K562 (cell line): ENCODE data around the gene ZMYND8. TPM values are rescaled to one million over a fixed set of nuclear protein-coding genes. Genes with fewer than 3 reads are reported as not detected.

Source experiments
- CC2D1A ChIP-seq: fragments of 450-650 bp; IDR thresholded peaks from 2 replicates; pipeline ENCODE4 v1.6.1; 2017; ENCODE audit warnings: mild to moderate bottlenecking
- ETV1 ChIP-seq: fragments of 450-650 bp; conservative IDR thresholded peaks from 2 replicates; pipeline ENCODE4 v1.6.1; 2016; ENCODE audit warnings: missing genetic modification characterization, control low read depth, low read depth, missing compliant biosample characterization
- FOXP4 ChIP-seq: sonication (generic); formaldehyde crosslinking; IDR thresholded peaks from 2 replicates; pipeline ENCODE4 v1.8.0; 2022; ENCODE audit warnings: mild to moderate bottlenecking, missing genetic modification reagents, borderline replicate concordance
- KLF13 ChIP-seq: fragments of 450-650 bp; IDR thresholded peaks from 2 replicates; pipeline ENCODE4 v1.6.1; 2016; ENCODE audit warnings: missing genetic modification characterization, low read depth, mild to moderate bottlenecking, missing compliant biosample characterization, moderate library complexity, borderline replicate concordance
- MBD2 ChIP-seq: sonication (generic); IDR thresholded peaks from 2 replicates; pipeline ENCODE4 v1.6.1; 2016; ENCODE audit warnings: low read depth, borderline replicate concordance
- PHB ChIP-seq: fragments of 250-450 bp; sonication (Bioruptor Pico); IDR thresholded peaks from 2 replicates; pipeline ENCODE4 v1.5.0; 2021
- PHB2 ChIP-seq: fragments of 450-650 bp; IDR thresholded peaks from 2 replicates; pipeline ENCODE4 v1.6.1; 2017; ENCODE audit warnings: low read depth
- RAD51 ChIP-seq: fragments of 450-650 bp; IDR thresholded peaks from 2 replicates; pipeline ENCODE4 v1.7.1; 2016; ENCODE audit warnings: low read depth, mild to moderate bottlenecking, borderline replicate concordance
- REST ChIP-seq, 2 experiments: fragments of 450-650 bp; formaldehyde crosslinking in 1 of 2; IDR thresholded peaks; 2 replicates each; pipeline versions ENCODE4 v1.4.0 to v1.6.1; 2014 to 2020; ENCODE audit warnings: mild to moderate bottlenecking in 2 of 2, borderline replicate concordance in 1 of 2, low read depth in 1 of 2
- TBP ChIP-seq: optimal IDR thresholded peaks from 2 replicates; pipeline ENCODE3; 2011; ENCODE audit warnings: low read depth, low read length, improper control_type of control experiment
- TGIF2 ChIP-seq: sonication (generic); formaldehyde crosslinking; IDR thresholded peaks from 2 replicates; pipeline ENCODE4 v1.8.1; 2022; ENCODE audit warnings: mild to moderate bottlenecking, missing genetic modification reagents, moderate library complexity
- USF1 ChIP-seq: sonication (generic); formaldehyde crosslinking; IDR thresholded peaks from 2 replicates; pipeline ENCODE4 v1.9.0; 2022; ENCODE audit warnings: mild to moderate bottlenecking, missing genetic modification reagents
- ZBTB9 ChIP-seq: fragments of 450-650 bp; formaldehyde crosslinking; IDR thresholded peaks from 2 replicates; pipeline ENCODE4 v1.4.0; 2020; ENCODE audit warnings: mild to moderate bottlenecking, moderate library complexity
- ZFP1 ChIP-seq: fragments of 450-650 bp; formaldehyde crosslinking; IDR thresholded peaks from 2 replicates; pipeline ENCODE4 v1.4.0; 2020; ENCODE audit warnings: mild to moderate bottlenecking, mixed read lengths
- ZNF354B ChIP-seq: fragments of 250-450 bp; sonication (Bioruptor Pico); IDR thresholded peaks from 2 replicates; pipeline ENCODE4 v1.4.0; 2020
- polyA plus RNA-seq, 8 experiments: library from polyadenylated mRNA; depleted of rRNA in 4 of 8; stranded (reverse) in 5 of 8; unstranded in 3 of 8; fragments of >200 nt; fragmentation: Nextera tagmentation in 2 of 8; fragmentation: Illumina TruSeq in 1 of 8; extraction: Ambion mirVana in 2 of 8; extraction: Trizol in 1 of 8; gene quantifications; 2 replicates each; pipeline versions ENCODE4 v1.2.1 to v1.2.3, GENCODE V29; 2011 to 2014; ENCODE audit warnings: inconsistent platforms in 1 of 8, missing spikeins in 1 of 8
- total RNA-seq, 7 experiments: library from RNA; depleted of rRNA in 6 of 7; stranded (reverse); fragments of >200 nt in 6 of 7; fragmentation: Illumina TruSeq in 2 of 7; extraction: Trizol in 2 of 7; gene quantifications; 2 replicates each; pipeline versions ENCODE4 v1.2.1 to v1.2.3, GENCODE V29; 2011 to 2021; ENCODE audit warnings: low replicate concordance in 1 of 7

The ZMYND8 gene
- total and polyA plus RNA-seq, 9 of the 15 experiments (the other 6 are each of a cell fraction or from before 2014, with no cell fraction given): 31.8 to 148 (median 71.9) TPM

GRCh38 chr20:47400685-47401084 is 44.2 kb upstream of the ZMYND8 start (continued):
- TF ChIP-seq REST (IDR thresholded peaks at IDR 0.05; ENCODE audit: borderline replicate concordance) (peak; percentile 66), REST (CRISPR knock-in tag; IDR thresholded peaks at IDR 0.05; ENCODE audit: low read depth) (no peak), ZBTB9 (CRISPR knock-in tag) (no peak), CC2D1A (peak; percentile 79), ZNF354B (CRISPR knock-in tag) (no peak), PHB (CRISPR knock-in tag) (no peak), TGIF2 (CRISPR knock-in tag) (no peak), KLF13 (no peak), FOXP4 (no peak), TBP (no peak), USF1 (CRISPR knock-in tag) (peak; percentile 99), MBD2 (no peak; the same call in 1 of the 2 replicates), RAD51 (peak; percentile 96), ETV1 (no peak), ZFP1 (CRISPR knock-in tag) (no peak), PHB2 (no peak)
